NCI-H2171 treated with DMSO at 0.1 percent for 48 hours (cell line): Measurements from ENCODE around the gene ICA1.
"Not testable (repeated sequence)": the region's sequence is repeated elsewhere in the genome, so short reads cannot be mapped to it uniquely, and the experiment has no call there.

ENCODE experiments used
- DNase-seq: peaks from one replicate; lab custom pipeline; 2025; lab: John Stamatoyannopoulos, UW

ICA1 gene

GRCh38 chr7:8261711-8262695 is at the start of gene ICA1:
TSS of gene ICA1 (minus strand) at chr7:8262167. CDS start at chr7:8235926, 26,241 bp downstream.
- DNase-seq: peak; percentile 74

- no peak for DNase-seq
Measured at GRCh38 chr7:8310876-8311275, 48.9 kb upstream of the ICA1 start.

GRCh38 chr7:8305625-8306388 is 43.8 kb upstream of the ICA1 start:
- DNase-seq: no peak

GRCh38 chr7:8305104-8305503 is 43.1 kb upstream of the ICA1 start:
- no peak for DNase-seq

- peak; percentile 38 for DNase-seq
Measured at GRCh38 chr7:8303904-8304528, 42.0 kb upstream of the ICA1 start.

- not testable (repeated sequence) for DNase-seq
Measured at GRCh38 chr7:8297023-8297422, 35.1 kb upstream of the ICA1 start.

- DNase-seq: no peak
Measured at GRCh38 chr7:8296362-8296659, 34.3 kb upstream of the ICA1 start.

- DNase-seq: peak; percentile 89
Measured at GRCh38 chr7:8295638-8296361, 33.8 kb upstream of the ICA1 start.

GRCh38 chr7:8291397-8292141 is 29.6 kb upstream of the ICA1 start:
- DNase-seq: peak; percentile 20

- peak; percentile 53 for DNase-seq
Measured at GRCh38 chr7:8290645-8291308, 28.8 kb upstream of the ICA1 start.

- no peak for DNase-seq
Measured at GRCh38 chr7:8286118-8286517, 24.2 kb upstream of the ICA1 start.

- DNase-seq: no peak
Measured at GRCh38 chr7:8285155-8285554, 23.2 kb upstream of the ICA1 start.

- peak; percentile 60 for DNase-seq
Measured at GRCh38 chr7:8284606-8285005, 22.6 kb upstream of the ICA1 start.

GRCh38 chr7:8283968-8284367 is 22.0 kb upstream of the ICA1 start:
- DNase-seq: no peak

- DNase-seq: no peak
Measured at GRCh38 chr7:8282871-8283270, 20.9 kb upstream of the ICA1 start.

- DNase-seq: no peak
Measured at GRCh38 chr7:8282162-8282561, 20.2 kb upstream of the ICA1 start.

- no peak for DNase-seq
Measured at GRCh38 chr7:8278183-8278582, 16.2 kb upstream of the ICA1 start.

GRCh38 chr7:8277394-8277982 is 15.5 kb upstream of the ICA1 start:
- DNase-seq: no peak

- no peak for DNase-seq
Measured at GRCh38 chr7:8274589-8274988, 12.6 kb upstream of the ICA1 start.

GRCh38 chr7:8271960-8272359 is 10.0 kb upstream of the ICA1 start:
- no peak for DNase-seq
